K562 (cell line): ENCODE results near the gene SEPHS2. TPM values are rescaled to one million over a fixed set of nuclear protein-coding genes. Genes with fewer than 3 reads are reported as not detected.

ENCODE experiments used
- ARID3B ChIP-seq: fragments of 250-450 bp; sonication (Bioruptor Pico); IDR thresholded peaks from 2 replicates; pipeline ENCODE4 v1.4.0; 2020; ENCODE audit warnings: borderline replicate concordance
- MAFG ChIP-seq: fragments of 450-650 bp; conservative IDR thresholded peaks from 2 replicates; pipeline ENCODE4 v1.6.1; 2016; ENCODE audit warnings: missing genetic modification characterization, missing compliant biosample characterization
- REST ChIP-seq, 2 experiments: fragments of 450-650 bp; formaldehyde crosslinking in 1 of 2; IDR thresholded peaks; 2 replicates each; pipeline versions ENCODE4 v1.4.0 to v1.6.1; 2014 to 2020; ENCODE audit warnings: mild to moderate bottlenecking in 2 of 2, borderline replicate concordance in 1 of 2, low read depth in 1 of 2
- ZNF766 ChIP-seq: fragments of 200-800 bp; sonication (Bioruptor generic); conservative IDR thresholded peaks from 2 replicates; pipeline ENCODE4 v1.6.1; 2016; ENCODE audit warnings: missing genetic modification characterization, missing compliant biosample characterization
- polyA plus RNA-seq, 8 experiments: library from polyadenylated mRNA; depleted of rRNA in 4 of 8; stranded (reverse) in 5 of 8; unstranded in 3 of 8; fragments of >200 nt; fragmentation: Nextera tagmentation in 2 of 8; fragmentation: Illumina TruSeq in 1 of 8; extraction: Ambion mirVana in 2 of 8; extraction: Trizol in 1 of 8; gene quantifications; 2 replicates each; pipeline versions ENCODE4 v1.2.1 to v1.2.3, GENCODE V29; 2011 to 2014; ENCODE audit warnings: inconsistent platforms in 1 of 8, missing spikeins in 1 of 8
- total RNA-seq, 7 experiments: library from RNA; depleted of rRNA in 6 of 7; stranded (reverse); fragments of >200 nt in 6 of 7; fragmentation: Illumina TruSeq in 2 of 7; extraction: Trizol in 2 of 7; gene quantifications; 2 replicates each; pipeline versions ENCODE4 v1.2.1 to v1.2.3, GENCODE V29; 2011 to 2021; ENCODE audit warnings: low replicate concordance in 1 of 7

Gene SEPHS2
- total and polyA plus RNA-seq, 9 of the 15 experiments (the other 6 are each of a cell fraction or from before 2014, with no cell fraction given) = 20.9 to 90.6 (median 43.4) TPM

- 0 out of 2 replicates have a peak, but pooled peaks have one; percentile 18 for TF ChIP-seq ZNF766 (CRISPR knock-in tag)
- TF ChIP-seq MAFG (tag) = no peak
- TF ChIP-seq ARID3B (CRISPR knock-in tag) = no peak
- TF ChIP-seq REST (IDR thresholded peaks at IDR 0.05; ENCODE audit: borderline replicate concordance) = no peak
- no peak for TF ChIP-seq REST (CRISPR knock-in tag; IDR thresholded peaks at IDR 0.05; ENCODE audit: low read depth)
These were observed 1.2 kb downstream of the SEPHS2 start (continued) for GRCh38 chr16:30444231-30445148.
